Left ventricle myocardium inferior (tissue), 1 donor: Measurements from ENCODE around the gene HCN4. TPM values are rescaled to one million over a fixed set of nuclear protein-coding genes. Genes with fewer than 3 reads are reported as not detected.

Source experiments
- DNase-seq: peaks from one replicate; pipeline ENCODE4 v3.0.0-alpha.2; 2020
- H3K27ac ChIP-seq: fragments of 200-600 bp; replicated peaks from 2 replicates; pipeline ENCODE4 v1.8.0; 2021
- H3K27me3 ChIP-seq: fragments of 200-600 bp; 2 replicates; pipeline ENCODE4 v1.8.0; 2021; ENCODE audit warnings: low read depth
- H3K36me3 ChIP-seq: fragments of 200-600 bp; 2 replicates; pipeline ENCODE4 v1.8.0; 2021
- H3K4me1 ChIP-seq: fragments of 200-600 bp; 2 replicates; pipeline ENCODE4 v1.8.0; 2021
- H3K4me3 ChIP-seq: fragments of 200-600 bp; 2 replicates; pipeline ENCODE4 v1.8.0; 2021; ENCODE audit warnings: mild to moderate bottlenecking, moderate library complexity
- H3K9me3 ChIP-seq: fragments of 200-600 bp; replicated peaks from 2 replicates; pipeline ENCODE4 v1.8.0; 2021
- intact Hi-C: fragments of 100-400 bp; cut with micrococcal nuclease; formaldehyde crosslinking; loops from one replicate; pipeline ENCODE4 v1.11.0; 2022
- total RNA-seq: library from RNA; stranded (reverse); fragmentation: NEBNext Ultra II Directional; extraction: Animal tissue kit (Norgen Biotek cat#: 25700); gene quantifications from one replicate; pipeline ENCODE4 v1.2.1, GENCODE V29; 2021
- TF ChIP-seq, protein P1 (sequence below): fragments of 200-600 bp; IDR thresholded peaks from 2 replicates; pipeline ENCODE4 v1.8.0; 2021; ENCODE audit warnings: antibody characterized with exemption, mild to moderate bottlenecking, borderline replicate concordance
- donor health status: DM: no; HTN: yes; CAD: no; lungs with severe emphysema.

HCN4 gene
- total RNA-seq, 1 donor from 2014 or later, result 21.9 TPM

- TF ChIP-seq, protein P1, sequence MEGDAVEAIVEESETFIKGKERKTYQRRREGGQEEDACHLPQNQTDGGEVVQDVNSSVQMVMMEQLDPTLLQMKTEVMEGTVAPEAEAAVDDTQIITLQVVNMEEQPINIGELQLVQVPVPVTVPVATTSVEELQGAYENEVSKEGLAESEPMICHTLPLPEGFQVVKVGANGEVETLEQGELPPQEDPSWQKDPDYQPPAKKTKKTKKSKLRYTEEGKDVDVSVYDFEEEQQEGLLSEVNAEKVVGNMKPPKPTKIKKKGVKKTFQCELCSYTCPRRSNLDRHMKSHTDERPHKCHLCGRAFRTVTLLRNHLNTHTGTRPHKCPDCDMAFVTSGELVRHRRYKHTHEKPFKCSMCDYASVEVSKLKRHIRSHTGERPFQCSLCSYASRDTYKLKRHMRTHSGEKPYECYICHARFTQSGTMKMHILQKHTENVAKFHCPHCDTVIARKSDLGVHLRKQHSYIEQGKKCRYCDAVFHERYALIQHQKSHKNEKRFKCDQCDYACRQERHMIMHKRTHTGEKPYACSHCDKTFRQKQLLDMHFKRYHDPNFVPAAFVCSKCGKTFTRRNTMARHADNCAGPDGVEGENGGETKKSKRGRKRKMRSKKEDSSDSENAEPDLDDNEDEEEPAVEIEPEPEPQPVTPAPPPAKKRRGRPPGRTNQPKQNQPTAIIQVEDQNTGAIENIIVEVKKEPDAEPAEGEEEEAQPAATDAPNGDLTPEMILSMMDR, result no peak
- Histone ChIP-seq H3K36me3 (no peaks in the 10 kb centered on the region), H3K4me3 (no peak overlapping the region), H3K27ac (no peak overlapping the region), H3K9me3 (no peaks in the 10 kb centered on the region), H3K4me1 (peaks cover 67% of the 10 kb centered on the region), H3K27me3 (peaks cover 16% of the 10 kb centered on the region)
- no peak for DNase-seq
- intact Hi-C loops, result no loop called here
These were observed 13.0 kb downstream of the HCN4 start for GRCh38 chr15:73355612-73356265.

GRCh38 chr15:73354241-73354640 lies 14.5 kb downstream of the HCN4 start:
- H3K4me1 ChIP-seq, result peaks cover 52% of the 10 kb centered on the region
- no peaks in the 10 kb centered on the region for H3K9me3 ChIP-seq
- H3K27me3 ChIP-seq, result peaks cover 16% of the 10 kb centered on the region
- H3K4me3 ChIP-seq, result no peak overlapping the region
- H3K36me3 ChIP-seq, result no peaks in the 10 kb centered on the region
- no peak for DNase-seq
- TF ChIP-seq, protein P1, result no peak
- intact Hi-C loops, result no loop called here
- H3K27ac ChIP-seq, result no peak overlapping the region

- no peak overlapping the region for H3K27ac ChIP-seq
- TF ChIP-seq, protein P1, result no peak
- H3K9me3 ChIP-seq, result no peaks in the 10 kb centered on the region
- no peak for DNase-seq
- no peak overlapping the region for H3K4me3 ChIP-seq
- H3K4me1 ChIP-seq, result peaks cover 47% of the 10 kb centered on the region
- intact Hi-C loops, result no loop called here
- H3K27me3 ChIP-seq, result peaks cover 15% of the 10 kb centered on the region
- no peaks in the 10 kb centered on the region for H3K36me3 ChIP-seq
These were observed 15.0 kb downstream of the HCN4 start for GRCh38 chr15:73353734-73354133.

DNA sequence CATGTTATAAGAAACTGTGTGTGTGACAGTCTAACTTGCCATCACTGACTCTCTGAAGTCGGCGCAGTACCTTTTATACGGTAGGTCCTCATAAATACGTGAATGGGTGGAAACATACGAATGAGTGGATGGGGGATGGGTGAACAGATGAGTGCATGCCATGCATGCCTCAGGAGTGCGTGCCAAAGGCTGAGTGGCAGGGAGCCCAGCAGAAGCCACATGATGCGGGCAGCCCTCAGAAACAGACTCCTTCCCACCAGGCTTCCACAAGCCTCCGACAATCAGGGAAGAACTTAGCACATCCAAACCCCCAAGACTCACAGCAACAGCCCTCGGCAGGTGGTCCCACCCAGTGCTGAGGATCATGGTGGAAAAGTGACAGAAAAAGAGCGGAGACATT lies 16.7 kb downstream of the HCN4 start:
- Histone ChIP-seq H3K36me3 (no peaks in the 10 kb centered on the region), H3K9me3 (no peaks in the 10 kb centered on the region), H3K4me3 (no peak overlapping the region), H3K27ac (no peak overlapping the region), H3K27me3 (peaks cover 9% of the 10 kb centered on the region), H3K4me1 (peaks cover 38% of the 10 kb centered on the region)
- TF ChIP-seq, protein P1, result no peak
- intact Hi-C loops, result no loop called here
- peak; percentile 67 for DNase-seq

- no peaks in the 10 kb centered on the region for H3K36me3 ChIP-seq
- H3K27me3 ChIP-seq, result peaks cover 4% of the 10 kb centered on the region
- peaks cover 44% of the 10 kb centered on the region for H3K4me1 ChIP-seq
- H3K9me3 ChIP-seq, result no peaks in the 10 kb centered on the region
- H3K27ac ChIP-seq, result no peak overlapping the region
- intact Hi-C loops, result no loop called here
- H3K4me3 ChIP-seq, result no peak overlapping the region
- DNase-seq, result no peak
- TF ChIP-seq, protein P1, result no peak
These were observed 19.6 kb downstream of the HCN4 start for GRCh38 chr15:73349191-73349590.
